Thyroid gland (tissue), 4 donors: ENCODE results near the gene PHYKPL. TPM values are rescaled to one million over a fixed set of nuclear protein-coding genes. Genes with fewer than 3 reads are reported as not detected.

Experiments used
- DNase-seq, 2 donors: peaks; one replicate each; pipeline ENCODE4 v3.0.0-alpha.2; 2019
- H3K27ac ChIP-seq, 3 donors: fragments of 200-600 bp; sonication (generic); 1 replicate in 2 of 3; 2 replicates in 1 of 3; pipeline ENCODE4 v1.5.1; 2016 to 2019; ENCODE audit warnings: mild to moderate bottlenecking in 1 of 3, moderate library complexity in 1 of 3
- H3K27me3 ChIP-seq: fragments of 200-600 bp; sonication (generic); one replicate; pipeline ENCODE4 v1.5.1; 2019
- H3K36me3 ChIP-seq, 2 donors: fragments of 200-600 bp; sonication (generic); one replicate each; pipeline ENCODE4 v1.5.1; 2016 to 2019
- H3K4me1 ChIP-seq, 2 donors: fragments of 200-600 bp; sonication (generic); one replicate each; pipeline ENCODE4 v1.5.1; 2017 to 2019
- H3K4me3 ChIP-seq, 3 donors: fragments of 200-600 bp; sonication (generic); replicated peaks in 1 of 3; 1 replicate in 2 of 3; 2 replicates in 1 of 3; pipeline ENCODE4 v1.5.1; 2016; ENCODE audit warnings: mild to moderate bottlenecking in 1 of 3
- H3K9me3 ChIP-seq: fragments of 200-600 bp; sonication (generic); one replicate; pipeline ENCODE4 v1.5.1; 2017
- POLR2A ChIP-seq, 2 donors: fragments of 450-650 bp; IDR thresholded peaks; one replicate each; pipeline ENCODE4 v1.6.1; 2017; ENCODE audit warnings: antibody characterized with exemption in 2 of 2, mild to moderate bottlenecking in 2 of 2, moderate library complexity in 1 of 2
- WGBS, 2 donors: methylation state at CpG; one replicate each; pipeline ENCODE4 v1.1.5; 2017; 5-methylcytosine and 5-hydroxymethylcytosine counted together
- intact Hi-C: fragments of 100-400 bp; cut with DNase I; formaldehyde crosslinking; loops from one replicate; pipeline ENCODE4 v1.15.1; 2023
- total RNA-seq, 4 donors: library from RNA; depleted of rRNA; stranded (reverse); fragments of >200 nt; gene quantifications; one replicate each; pipeline ENCODE4 v1.2.3, GENCODE V29; 2016
- TF ChIP-seq, protein P1 (sequence below), 6 experiments: fragments of 200-600 bp in 3 of 6; fragments of 450-650 bp in 3 of 6; sonication (generic) in 3 of 6; IDR thresholded peaks; one replicate each; pipeline ENCODE4 v1.5.1; 2016 to 2019; ENCODE audit warnings: antibody characterized with exemption in 6 of 6, mild to moderate bottlenecking in 2 of 6, inconsistent platforms in 1 of 6, moderate library complexity in 1 of 6

PHYKPL gene
- total RNA-seq, 4 donors from 2014 or later, result 61.7 to 90.9 (median 76.0) TPM

DNA sequence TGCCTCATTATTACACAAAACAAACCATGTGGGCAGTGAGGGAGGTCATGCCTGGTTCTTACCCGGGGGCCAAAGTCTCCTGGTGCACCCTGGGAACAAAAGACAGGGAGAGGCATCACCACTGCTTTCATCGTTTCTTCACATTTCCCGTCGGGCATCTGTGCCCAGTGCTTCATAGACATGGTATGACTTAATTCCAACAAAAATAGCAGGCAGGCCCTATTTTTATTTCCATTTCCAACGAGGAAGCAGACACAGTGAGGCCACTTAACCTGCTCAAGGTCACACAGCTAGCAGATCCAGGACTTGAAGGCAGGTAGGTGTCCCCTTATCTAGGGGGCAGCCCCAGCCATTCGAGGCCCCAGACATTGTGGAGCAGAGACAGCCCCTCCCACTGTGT, 34.6 kb upstream of the PHYKPL start:
- Histone ChIP-seq H3K36me3 (no peaks in the 10 kb centered on the region), H3K27ac (no peak overlapping the region), H3K27me3 (no peaks in the 10 kb centered on the region), H3K4me3 (no peak overlapping the region), H3K9me3 (no peaks in the 10 kb centered on the region), H3K4me1 (peaks cover 5 to 6% of the 10 kb centered on the region in 2 donors)
- intact Hi-C loops, result no loop called here
- WGBS, 2 donors, result 65 to 68% methylated on average over 6 of the region's 6 CpGs
- no peak for TF ChIP-seq POLR2A (IDR thresholded peaks at IDR 0.05)
- TF ChIP-seq, protein P1, sequence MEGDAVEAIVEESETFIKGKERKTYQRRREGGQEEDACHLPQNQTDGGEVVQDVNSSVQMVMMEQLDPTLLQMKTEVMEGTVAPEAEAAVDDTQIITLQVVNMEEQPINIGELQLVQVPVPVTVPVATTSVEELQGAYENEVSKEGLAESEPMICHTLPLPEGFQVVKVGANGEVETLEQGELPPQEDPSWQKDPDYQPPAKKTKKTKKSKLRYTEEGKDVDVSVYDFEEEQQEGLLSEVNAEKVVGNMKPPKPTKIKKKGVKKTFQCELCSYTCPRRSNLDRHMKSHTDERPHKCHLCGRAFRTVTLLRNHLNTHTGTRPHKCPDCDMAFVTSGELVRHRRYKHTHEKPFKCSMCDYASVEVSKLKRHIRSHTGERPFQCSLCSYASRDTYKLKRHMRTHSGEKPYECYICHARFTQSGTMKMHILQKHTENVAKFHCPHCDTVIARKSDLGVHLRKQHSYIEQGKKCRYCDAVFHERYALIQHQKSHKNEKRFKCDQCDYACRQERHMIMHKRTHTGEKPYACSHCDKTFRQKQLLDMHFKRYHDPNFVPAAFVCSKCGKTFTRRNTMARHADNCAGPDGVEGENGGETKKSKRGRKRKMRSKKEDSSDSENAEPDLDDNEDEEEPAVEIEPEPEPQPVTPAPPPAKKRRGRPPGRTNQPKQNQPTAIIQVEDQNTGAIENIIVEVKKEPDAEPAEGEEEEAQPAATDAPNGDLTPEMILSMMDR (IDR thresholded peaks at IDR 0.05), result no peak
- DNase-seq, result no peak

DNA sequence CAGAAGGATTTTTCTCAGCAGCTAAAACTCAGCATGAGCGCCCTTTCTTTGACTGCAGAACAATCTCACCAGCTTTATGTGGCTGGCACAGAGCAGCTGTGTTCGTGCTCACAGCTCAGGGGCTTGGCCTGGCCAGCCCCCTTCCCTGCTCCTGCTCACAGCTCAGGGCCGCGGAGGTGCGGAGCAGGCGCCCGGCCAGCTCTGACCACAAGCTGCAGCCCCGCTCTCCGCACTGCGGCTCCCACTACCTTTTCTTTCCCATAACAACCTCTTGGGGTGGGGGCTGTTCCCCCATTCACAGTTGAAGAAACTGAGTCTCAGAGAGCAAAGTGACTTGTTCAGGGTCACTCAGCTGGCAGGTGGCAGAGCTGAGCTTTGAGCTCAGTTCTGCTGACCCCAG, 34.0 kb upstream of the PHYKPL start:
- H3K9me3 ChIP-seq, result no peaks in the 10 kb centered on the region
- no peak for DNase-seq
- 93 to 98% methylated on average over 8 to 10 of the region's 10 CpGs for WGBS, 2 donors

DNA sequence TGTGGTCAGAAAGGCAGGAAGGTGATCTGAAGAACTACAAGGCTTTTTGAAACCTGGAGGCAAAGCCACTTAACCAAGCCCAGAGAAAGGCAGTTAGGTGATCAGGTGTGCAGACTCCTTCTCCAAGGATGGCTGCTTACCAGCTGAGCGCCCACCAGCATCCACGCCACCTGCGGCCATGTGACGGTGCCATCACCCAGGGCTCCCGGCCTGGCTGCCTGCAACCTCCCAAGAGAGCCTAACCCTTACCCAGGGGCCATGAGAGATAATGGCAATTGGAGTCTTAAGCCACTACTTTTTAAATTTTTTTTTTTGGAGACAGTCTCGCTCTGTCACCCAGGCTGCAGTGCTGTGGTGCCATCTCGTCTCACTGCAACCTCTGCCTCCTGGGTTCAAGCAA, 33.1 kb upstream of the PHYKPL start:
- H3K27me3 ChIP-seq, result no peaks in the 10 kb centered on the region
- H3K27ac ChIP-seq, result no peak overlapping the region
- no peaks in the 10 kb centered on the region for H3K36me3 ChIP-seq
- no peak overlapping the region for H3K4me3 ChIP-seq
- TF ChIP-seq, protein P1 (IDR thresholded peaks at IDR 0.05), result no peak
- TF ChIP-seq POLR2A (IDR thresholded peaks at IDR 0.05), result no peak
- DNase-seq, result no peak
- H3K4me1 ChIP-seq, result no peaks in the 10 kb centered on the region
- no peaks in the 10 kb centered on the region for H3K9me3 ChIP-seq
- intact Hi-C loops, result no loop called here
- 95 to 99% methylated on average over 7 of the region's 7 CpGs for WGBS, 2 donors

More for the DNA sequence above, 34.0 kb upstream of the PHYKPL start:
- TF ChIP-seq POLR2A (IDR thresholded peaks at IDR 0.05), result no peak
- TF ChIP-seq, protein P1 (IDR thresholded peaks at IDR 0.05), result no peak
- no peak overlapping the region for H3K27ac ChIP-seq
- H3K4me3 ChIP-seq, result no peak overlapping the region
- no peaks in the 10 kb centered on the region for H3K4me1 ChIP-seq
- H3K27me3 ChIP-seq, result no peaks in the 10 kb centered on the region
- H3K36me3 ChIP-seq, result no peaks in the 10 kb centered on the region
- intact Hi-C loops, result no loop called here

DNA sequence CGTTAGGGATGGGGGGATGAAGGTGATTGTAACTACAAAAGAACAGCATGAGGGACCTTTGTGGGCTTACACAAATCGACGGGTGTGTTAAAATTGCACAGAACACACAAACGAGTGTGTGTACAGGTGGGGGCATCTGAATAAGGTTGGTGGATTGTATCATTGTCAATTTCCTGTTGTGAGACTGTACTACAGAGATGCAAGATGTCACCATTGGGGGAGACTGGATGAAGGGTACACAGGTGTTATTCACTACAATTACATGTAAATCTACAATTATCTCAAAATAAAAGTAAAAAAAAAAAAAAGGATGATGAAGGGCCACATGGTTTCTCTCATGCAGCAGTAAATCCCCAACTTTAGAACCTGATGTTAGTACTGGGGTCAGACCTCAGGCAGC, 31.4 kb upstream of the PHYKPL start:
- WGBS, 2 donors, result 91 to 95% methylated on average over 4 of the region's 4 CpGs
- H3K4me3 ChIP-seq, result no peak overlapping the region
- no peaks in the 10 kb centered on the region for H3K27me3 ChIP-seq
- no peak overlapping the region for H3K27ac ChIP-seq
- TF ChIP-seq, protein P1 (IDR thresholded peaks at IDR 0.05), result no peak
- TF ChIP-seq POLR2A (IDR thresholded peaks at IDR 0.05), result no peak
- no peak for DNase-seq
- no peaks in the 10 kb centered on the region for H3K9me3 ChIP-seq
- intact Hi-C loops, result no loop called here
- H3K4me1 ChIP-seq, result no peaks in the 10 kb centered on the region
- no peaks in the 10 kb centered on the region for H3K36me3 ChIP-seq

DNA sequence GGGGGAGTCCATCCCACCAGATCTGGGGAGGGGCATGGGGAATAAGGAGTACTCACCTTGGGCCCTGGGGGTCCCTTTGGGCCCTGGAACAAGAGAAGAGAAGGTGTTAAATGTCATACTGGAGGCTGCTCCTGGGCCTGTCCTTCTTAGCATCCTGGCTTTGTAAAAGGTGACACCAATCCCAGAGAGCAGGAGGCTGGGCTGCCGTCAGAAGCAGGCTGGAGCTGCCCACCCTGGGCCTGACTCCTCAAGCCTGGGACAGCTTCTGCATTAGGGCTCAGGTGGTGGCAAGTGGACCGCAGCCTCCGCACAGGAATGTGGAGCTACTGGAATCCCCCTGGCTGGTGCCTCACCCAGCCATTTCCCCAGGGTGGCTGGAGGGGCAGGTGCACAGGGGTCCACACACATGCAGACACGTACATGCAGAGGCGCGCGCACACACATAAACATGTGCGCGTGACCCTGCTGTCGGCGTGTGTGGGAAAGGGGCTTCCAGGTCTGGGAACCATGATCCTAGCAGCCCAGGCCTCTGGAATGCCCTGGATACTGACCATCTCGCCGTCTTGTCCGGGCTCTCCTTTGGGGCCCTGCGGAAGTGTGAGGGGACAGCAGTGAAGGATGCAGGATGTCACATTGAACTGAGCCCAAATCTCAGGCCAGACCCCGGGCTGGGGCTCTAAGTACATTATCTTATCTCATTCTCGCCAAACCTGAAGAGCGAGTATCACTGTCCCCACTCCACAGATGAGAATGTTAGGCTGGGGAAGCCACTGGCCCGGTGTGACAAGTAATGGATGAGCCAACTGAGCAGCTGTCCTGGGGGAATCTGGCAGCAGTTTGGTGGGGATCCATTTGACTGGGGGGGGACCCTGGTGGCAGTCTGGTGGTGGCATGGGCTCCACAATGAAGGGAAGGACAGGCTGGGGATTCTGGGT, 29.3 kb upstream of the PHYKPL start:
- WGBS, 2 donors, result 89 to 92% methylated on average over 16 to 17 of the region's 19 CpGs
- DNase-seq, result no peak
- H3K4me3 ChIP-seq, result no peak overlapping the region
- TF ChIP-seq, protein P1 (IDR thresholded peaks at IDR 0.05), result no peak
- no peak for TF ChIP-seq POLR2A (IDR thresholded peaks at IDR 0.05)
- no peaks in the 10 kb centered on the region for H3K4me1 ChIP-seq
- no peaks in the 10 kb centered on the region for H3K36me3 ChIP-seq
- intact Hi-C loops, result no loop called here
- H3K27ac ChIP-seq, result no peak overlapping the region
- no peaks in the 10 kb centered on the region for H3K9me3 ChIP-seq
- H3K27me3 ChIP-seq, result no peaks in the 10 kb centered on the region
